Upper lobe of left lung (tissue), 4 donors: ENCODE results near the gene SERINC5.

ENCODE experiments used
- EP300 ChIP-seq, 4 donors: sonication (generic); formaldehyde crosslinking; IDR thresholded peaks; one replicate each; pipeline ENCODE4 v1.5.1; 2017; ENCODE audit warnings: antibody characterized with exemption in 4 of 4, control low read depth in 2 of 4
- POLR2A ChIP-seq, 4 donors: fragments of 450-650 bp; IDR thresholded peaks; one replicate each; pipeline ENCODE4 v1.5.1; 2016 to 2017; ENCODE audit warnings: antibody characterized with exemption in 4 of 4, mild to moderate bottlenecking in 2 of 4
- POLR2AphosphoS5 ChIP-seq, 2 donors: sonication (generic); formaldehyde crosslinking; IDR thresholded peaks; one replicate each; pipeline ENCODE4 v1.5.1; 2017; ENCODE audit warnings: antibody characterized with exemption in 2 of 2
- TF ChIP-seq, protein P1 (sequence below), 6 experiments: fragments of 450-650 bp in 4 of 6; fragments of 200-600 bp in 2 of 6; sonication (generic) in 2 of 6; IDR thresholded peaks; one replicate each; pipeline ENCODE4 v1.5.1; 2016 to 2019; ENCODE audit warnings: antibody characterized with exemption in 6 of 6

GRCh38 chr5:80189201-80189600 is 66.6 kb downstream of the SERINC5 start:
- no peak for TF ChIP-seq POLR2A (IDR thresholded peaks at IDR 0.05)
- TF ChIP-seq, protein P1, sequence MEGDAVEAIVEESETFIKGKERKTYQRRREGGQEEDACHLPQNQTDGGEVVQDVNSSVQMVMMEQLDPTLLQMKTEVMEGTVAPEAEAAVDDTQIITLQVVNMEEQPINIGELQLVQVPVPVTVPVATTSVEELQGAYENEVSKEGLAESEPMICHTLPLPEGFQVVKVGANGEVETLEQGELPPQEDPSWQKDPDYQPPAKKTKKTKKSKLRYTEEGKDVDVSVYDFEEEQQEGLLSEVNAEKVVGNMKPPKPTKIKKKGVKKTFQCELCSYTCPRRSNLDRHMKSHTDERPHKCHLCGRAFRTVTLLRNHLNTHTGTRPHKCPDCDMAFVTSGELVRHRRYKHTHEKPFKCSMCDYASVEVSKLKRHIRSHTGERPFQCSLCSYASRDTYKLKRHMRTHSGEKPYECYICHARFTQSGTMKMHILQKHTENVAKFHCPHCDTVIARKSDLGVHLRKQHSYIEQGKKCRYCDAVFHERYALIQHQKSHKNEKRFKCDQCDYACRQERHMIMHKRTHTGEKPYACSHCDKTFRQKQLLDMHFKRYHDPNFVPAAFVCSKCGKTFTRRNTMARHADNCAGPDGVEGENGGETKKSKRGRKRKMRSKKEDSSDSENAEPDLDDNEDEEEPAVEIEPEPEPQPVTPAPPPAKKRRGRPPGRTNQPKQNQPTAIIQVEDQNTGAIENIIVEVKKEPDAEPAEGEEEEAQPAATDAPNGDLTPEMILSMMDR (IDR thresholded peaks at IDR 0.05), result no peak
- no peak for TF ChIP-seq POLR2AphosphoS5 (IDR thresholded peaks at IDR 0.05)
- TF ChIP-seq EP300 (IDR thresholded peaks at IDR 0.05), result no peak
